ENCODE data around the gene NTPCR. TPM values are rescaled to one million over a fixed set of nuclear protein-coding genes. Genes with fewer than 3 reads are reported as not detected.

Gene NTPCR
- total RNA-seq, 1 experiment from 2014 or later = 34.2 TPM

DNA sequence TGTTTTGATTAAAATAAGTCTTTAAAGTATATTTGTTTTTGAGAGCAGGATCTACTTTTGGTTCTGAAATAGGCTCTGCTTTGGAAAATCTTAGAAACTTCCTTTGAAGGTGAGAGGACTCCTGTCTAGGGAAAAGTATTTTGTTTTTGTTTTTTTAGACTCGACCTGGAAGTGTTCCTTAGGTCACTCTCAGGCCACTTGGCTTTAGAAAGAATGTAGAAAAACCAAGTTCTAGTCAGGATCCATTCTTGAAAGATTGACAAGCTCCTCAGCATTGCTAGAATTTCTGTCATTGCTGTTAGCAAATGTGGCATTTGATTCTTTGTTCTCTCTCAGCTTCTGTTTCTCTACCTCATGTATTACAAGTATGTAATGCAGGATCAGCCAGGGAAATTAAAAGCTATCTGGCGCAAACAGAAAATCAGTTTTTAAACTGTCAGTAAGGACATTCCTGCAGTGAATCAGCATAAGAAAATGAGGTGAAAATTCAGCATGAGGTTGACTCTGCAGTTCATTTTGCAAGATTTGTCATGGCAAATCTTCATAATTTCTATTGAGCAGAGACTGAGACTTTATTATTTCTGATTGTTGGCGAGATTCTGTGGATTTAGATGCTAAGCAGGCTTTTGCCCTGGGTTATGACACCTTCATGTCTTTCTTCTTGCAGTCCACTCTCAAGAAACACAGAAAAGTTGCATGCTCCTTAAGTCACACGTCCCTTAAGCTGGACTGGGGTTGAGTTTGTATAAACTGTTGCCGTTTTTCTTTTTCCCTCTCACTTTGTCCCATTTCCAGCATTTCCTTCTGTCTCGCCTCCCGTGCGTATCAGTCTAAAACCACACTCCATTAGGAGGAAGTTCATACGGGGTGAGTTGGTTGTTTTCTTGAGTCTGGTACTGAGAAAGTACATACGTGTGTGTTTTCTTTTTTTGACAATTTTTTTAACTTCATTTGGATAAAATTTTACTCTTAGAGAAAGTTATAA, 12.6 kb downstream of the NTPCR start:
- Histone ChIP-seq H3K4me1 (ENCODE audit: control insufficient read depth in 1 of 2, insufficient read depth in 2 of 2, low read length in 2 of 2) (no peaks in the 10 kb centered on the region), H3K4me3 (replicated peaks in 1 of 2; ENCODE audit: low read depth in 1 of 2, low read length in 2 of 2) (no peak overlapping the region), H3K9me3 (ENCODE audit: control insufficient read depth in 1 of 2, insufficient read depth in 1 of 2, low read depth in 1 of 2, low read length in 2 of 2) (peaks cover 0 to 3% of the 10 kb centered on the region in 2 experiments; a peak in 1 of 4 replicates), H3K27ac (ENCODE audit: low read depth, low read length) (no peak overlapping the region), H4K20me1 (ENCODE audit: insufficient read depth) (no peaks in the 10 kb centered on the region), H3K79me2 (ENCODE audit: insufficient read depth, low read length) (0 out of 2 replicates have a peak, but pooled peaks cover 5% of the 10 kb centered on the region), H3K36me3 (ENCODE audit: control insufficient read depth in 1 of 2, insufficient read depth in 2 of 2, low read length in 2 of 2) (peaks cover 2 to 7% of the 10 kb centered on the region in 2 experiments; a peak in 2 of 4 replicates), H3K27me3 (ENCODE audit: insufficient read depth, low read length) (no peaks in the 10 kb centered on the region), H2AFZ (ENCODE audit: low read depth, low read length, poor library complexity, severe bottlenecking) (no peak overlapping the region), H3K9ac (ENCODE audit: low read length) (no peak overlapping the region), H3K9me2 (ENCODE audit: insufficient read depth) (no peaks in the 10 kb centered on the region), H3K4me2 (ENCODE audit: low read length) (no peak overlapping the region)
- ChIA-PET RAD21 (ENCODE audit: low non-redundant PET in 1 of 2, low total read pairs in 2 of 2, uncharacterized antibody in 2 of 2, unreplicated experiment in 2 of 2) (no interaction called here), CTCF (no interaction called here), POLR2A (no interaction called here)
- DNase-seq (ENCODE audit: low read depth, low spot score) (no peak), ATAC-seq (no peak)
- BruUV-seq (replicated peaks) = no TSS peak
- TF ChIP-seq POLR2A (IDR thresholded peaks at IDR 0.05; ENCODE audit: borderline replicate concordance, extremely low read depth, insufficient read depth, insufficient read length) = no peak
- TF ChIP-seq CBX3 (IDR thresholded peaks at IDR 0.05; ENCODE audit: low read depth) = no peak
- TF ChIP-seq, protein P1, sequence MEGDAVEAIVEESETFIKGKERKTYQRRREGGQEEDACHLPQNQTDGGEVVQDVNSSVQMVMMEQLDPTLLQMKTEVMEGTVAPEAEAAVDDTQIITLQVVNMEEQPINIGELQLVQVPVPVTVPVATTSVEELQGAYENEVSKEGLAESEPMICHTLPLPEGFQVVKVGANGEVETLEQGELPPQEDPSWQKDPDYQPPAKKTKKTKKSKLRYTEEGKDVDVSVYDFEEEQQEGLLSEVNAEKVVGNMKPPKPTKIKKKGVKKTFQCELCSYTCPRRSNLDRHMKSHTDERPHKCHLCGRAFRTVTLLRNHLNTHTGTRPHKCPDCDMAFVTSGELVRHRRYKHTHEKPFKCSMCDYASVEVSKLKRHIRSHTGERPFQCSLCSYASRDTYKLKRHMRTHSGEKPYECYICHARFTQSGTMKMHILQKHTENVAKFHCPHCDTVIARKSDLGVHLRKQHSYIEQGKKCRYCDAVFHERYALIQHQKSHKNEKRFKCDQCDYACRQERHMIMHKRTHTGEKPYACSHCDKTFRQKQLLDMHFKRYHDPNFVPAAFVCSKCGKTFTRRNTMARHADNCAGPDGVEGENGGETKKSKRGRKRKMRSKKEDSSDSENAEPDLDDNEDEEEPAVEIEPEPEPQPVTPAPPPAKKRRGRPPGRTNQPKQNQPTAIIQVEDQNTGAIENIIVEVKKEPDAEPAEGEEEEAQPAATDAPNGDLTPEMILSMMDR (IDR thresholded peaks at IDR 0.05 in 2 of 3, conservative IDR thresholded peaks at IDR 0.05 in 1 of 3; ENCODE audit: borderline replicate concordance in 1 of 3, insufficient read depth in 1 of 3, low read depth in 2 of 3, low read length in 2 of 3) = no peak
- no peak for TF ChIP-seq EZH2 (IDR thresholded peaks at IDR 0.05)
- no peak for TF ChIP-seq ZNF274 (IDR thresholded peaks at IDR 0.05; ENCODE audit: low read depth, low read length)
- no peak for TF ChIP-seq EGR1 (IDR thresholded peaks at IDR 0.05; ENCODE audit: low read depth)
- TF ChIP-seq SP1 (IDR thresholded peaks at IDR 0.05; ENCODE audit: low read depth) = no peak
- TF ChIP-seq, protein P2, sequence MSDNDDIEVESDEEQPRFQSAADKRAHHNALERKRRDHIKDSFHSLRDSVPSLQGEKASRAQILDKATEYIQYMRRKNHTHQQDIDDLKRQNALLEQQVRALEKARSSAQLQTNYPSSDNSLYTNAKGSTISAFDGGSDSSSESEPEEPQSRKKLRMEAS (IDR thresholded peaks at IDR 0.05) = no peak
- TF ChIP-seq TCF7L2 (IDR thresholded peaks at IDR 0.05; ENCODE audit: borderline replicate concordance, extremely low read depth, insufficient read depth, insufficient read length) = no peak
- TF ChIP-seq FOSL1 (IDR thresholded peaks at IDR 0.05; ENCODE audit: low read depth) = no peak
- TF ChIP-seq, protein P3, sequence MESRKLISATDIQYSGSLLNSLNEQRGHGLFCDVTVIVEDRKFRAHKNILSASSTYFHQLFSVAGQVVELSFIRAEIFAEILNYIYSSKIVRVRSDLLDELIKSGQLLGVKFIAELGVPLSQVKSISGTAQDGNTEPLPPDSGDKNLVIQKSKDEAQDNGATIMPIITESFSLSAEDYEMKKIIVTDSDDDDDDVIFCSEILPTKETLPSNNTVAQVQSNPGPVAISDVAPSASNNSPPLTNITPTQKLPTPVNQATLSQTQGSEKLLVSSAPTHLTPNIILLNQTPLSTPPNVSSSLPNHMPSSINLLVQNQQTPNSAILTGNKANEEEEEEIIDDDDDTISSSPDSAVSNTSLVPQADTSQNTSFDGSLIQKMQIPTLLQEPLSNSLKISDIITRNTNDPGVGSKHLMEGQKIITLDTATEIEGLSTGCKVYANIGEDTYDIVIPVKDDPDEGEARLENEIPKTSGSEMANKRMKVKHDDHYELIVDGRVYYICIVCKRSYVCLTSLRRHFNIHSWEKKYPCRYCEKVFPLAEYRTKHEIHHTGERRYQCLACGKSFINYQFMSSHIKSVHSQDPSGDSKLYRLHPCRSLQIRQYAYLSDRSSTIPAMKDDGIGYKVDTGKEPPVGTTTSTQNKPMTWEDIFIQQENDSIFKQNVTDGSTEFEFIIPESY (IDR thresholded peaks at IDR 0.05; ENCODE audit: extremely low read depth, insufficient replicate concordance, low read length) = no peak
- TF ChIP-seq, protein P4, sequence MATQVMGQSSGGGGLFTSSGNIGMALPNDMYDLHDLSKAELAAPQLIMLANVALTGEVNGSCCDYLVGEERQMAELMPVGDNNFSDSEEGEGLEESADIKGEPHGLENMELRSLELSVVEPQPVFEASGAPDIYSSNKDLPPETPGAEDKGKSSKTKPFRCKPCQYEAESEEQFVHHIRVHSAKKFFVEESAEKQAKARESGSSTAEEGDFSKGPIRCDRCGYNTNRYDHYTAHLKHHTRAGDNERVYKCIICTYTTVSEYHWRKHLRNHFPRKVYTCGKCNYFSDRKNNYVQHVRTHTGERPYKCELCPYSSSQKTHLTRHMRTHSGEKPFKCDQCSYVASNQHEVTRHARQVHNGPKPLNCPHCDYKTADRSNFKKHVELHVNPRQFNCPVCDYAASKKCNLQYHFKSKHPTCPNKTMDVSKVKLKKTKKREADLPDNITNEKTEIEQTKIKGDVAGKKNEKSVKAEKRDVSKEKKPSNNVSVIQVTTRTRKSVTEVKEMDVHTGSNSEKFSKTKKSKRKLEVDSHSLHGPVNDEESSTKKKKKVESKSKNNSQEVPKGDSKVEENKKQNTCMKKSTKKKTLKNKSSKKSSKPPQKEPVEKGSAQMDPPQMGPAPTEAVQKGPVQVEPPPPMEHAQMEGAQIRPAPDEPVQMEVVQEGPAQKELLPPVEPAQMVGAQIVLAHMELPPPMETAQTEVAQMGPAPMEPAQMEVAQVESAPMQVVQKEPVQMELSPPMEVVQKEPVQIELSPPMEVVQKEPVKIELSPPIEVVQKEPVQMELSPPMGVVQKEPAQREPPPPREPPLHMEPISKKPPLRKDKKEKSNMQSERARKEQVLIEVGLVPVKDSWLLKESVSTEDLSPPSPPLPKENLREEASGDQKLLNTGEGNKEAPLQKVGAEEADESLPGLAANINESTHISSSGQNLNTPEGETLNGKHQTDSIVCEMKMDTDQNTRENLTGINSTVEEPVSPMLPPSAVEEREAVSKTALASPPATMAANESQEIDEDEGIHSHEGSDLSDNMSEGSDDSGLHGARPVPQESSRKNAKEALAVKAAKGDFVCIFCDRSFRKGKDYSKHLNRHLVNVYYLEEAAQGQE (IDR thresholded peaks at IDR 0.05; ENCODE audit: low read depth) = no peak
- TF ChIP-seq ELF1 (IDR thresholded peaks at IDR 0.05; ENCODE audit: borderline replicate concordance, low read depth) = no peak
- no peak for TF ChIP-seq POLR2AphosphoS5 (IDR thresholded peaks at IDR 0.05; ENCODE audit: low read depth, low read length)
- TF ChIP-seq ZFX (IDR thresholded peaks at IDR 0.05) = no peak
- TF ChIP-seq, protein P5, sequence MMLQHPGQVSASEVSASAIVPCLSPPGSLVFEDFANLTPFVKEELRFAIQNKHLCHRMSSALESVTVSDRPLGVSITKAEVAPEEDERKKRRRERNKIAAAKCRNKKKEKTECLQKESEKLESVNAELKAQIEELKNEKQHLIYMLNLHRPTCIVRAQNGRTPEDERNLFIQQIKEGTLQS (IDR thresholded peaks at IDR 0.05) = no peak
- intact Hi-C loops (cut with micrococcal nuclease) = no loop called here

All from HCT116 (cell line).